Body of pancreas (tissue), 4 donors: Measurements from ENCODE around the gene UBE2U. TPM values are rescaled to one million over a fixed set of nuclear protein-coding genes. Genes with fewer than 3 reads are reported as not detected.
A peak's percentile ranks its signal among the peaks of the same experiment; 100 is the strongest.

ENCODE experiments used
- ATAC-seq: fragments of 150-250 bp; one replicate; pipeline ENCODE4 v1.9.1; 2016
- DNase-seq, 4 donors: peaks; one replicate each; pipeline ENCODE4 v3.0.0-alpha.2; 2019
- H3K27ac ChIP-seq, 4 donors: fragments of 200-600 bp; sonication (generic); 1 replicate in 3 of 4; 2 replicates in 1 of 4; pipeline versions ENCODE4 v1.5.1 to v1.6.1; 2016 to 2019; ENCODE audit warnings: mild to moderate bottlenecking in 1 of 4, mixed read lengths in 1 of 4, moderate library complexity in 1 of 4
- H3K27me3 ChIP-seq, 2 donors: fragments of 200-600 bp; sonication (generic); one replicate each; pipeline ENCODE4 v1.6.0; 2016; ENCODE audit warnings: mild to moderate bottlenecking in 1 of 2
- H3K36me3 ChIP-seq, 2 donors: fragments of 200-600 bp; sonication (generic); replicated peaks in 1 of 2; 2 replicates each; pipeline ENCODE4 v1.5.1; 2016; ENCODE audit warnings: low read depth in 2 of 2; ENCODE audit not compliant: insufficient read depth in 1 of 2
- H3K4me1 ChIP-seq: fragments of 200-600 bp; sonication (generic); one replicate; pipeline ENCODE4 v1.6.0; 2016
- H3K4me3 ChIP-seq, 2 donors: fragments of 200-600 bp; sonication (generic); 1 replicate in 1 of 2; 2 replicates in 1 of 2; pipeline ENCODE4 v1.5.1; 2016 to 2019
- H3K9me3 ChIP-seq, 3 donors: fragments of 200-600 bp; sonication (generic); 1 replicate in 2 of 3; 2 replicates in 1 of 3; pipeline ENCODE4 v1.5.1; 2016
- POLR2A ChIP-seq, 3 donors: fragments of 450-650 bp; IDR thresholded peaks; one replicate each; pipeline ENCODE4 v1.6.1; 2016; ENCODE audit warnings: antibody characterized with exemption in 3 of 3, mild to moderate bottlenecking in 2 of 3
- WGBS, 2 donors: methylation state at CpG; one replicate each; pipeline ENCODE4 v1.1.5; 2017; 5-methylcytosine and 5-hydroxymethylcytosine counted together
- intact Hi-C: fragments of 100-400 bp; cut with DNase I; formaldehyde crosslinking; loops from one replicate; pipeline ENCODE4 v1.15.1; 2023
- total RNA-seq, 2 donors: library from RNA; depleted of rRNA; stranded (reverse); fragments of >200 nt; gene quantifications; one replicate each; pipeline ENCODE4 v1.1.0, GENCODE V29; 2016
- TF ChIP-seq, protein P1 (sequence below), 7 experiments: fragments of 450-650 bp in 4 of 7; fragments of 200-600 bp in 3 of 7; sonication (generic) in 3 of 7; IDR thresholded peaks; one replicate each; pipeline ENCODE4 v1.5.1; 2016 to 2019; ENCODE audit warnings: antibody characterized with exemption in 7 of 7

The UBE2U gene
- total RNA-seq, 2 donors from 2014 or later, result not detected

DNA sequence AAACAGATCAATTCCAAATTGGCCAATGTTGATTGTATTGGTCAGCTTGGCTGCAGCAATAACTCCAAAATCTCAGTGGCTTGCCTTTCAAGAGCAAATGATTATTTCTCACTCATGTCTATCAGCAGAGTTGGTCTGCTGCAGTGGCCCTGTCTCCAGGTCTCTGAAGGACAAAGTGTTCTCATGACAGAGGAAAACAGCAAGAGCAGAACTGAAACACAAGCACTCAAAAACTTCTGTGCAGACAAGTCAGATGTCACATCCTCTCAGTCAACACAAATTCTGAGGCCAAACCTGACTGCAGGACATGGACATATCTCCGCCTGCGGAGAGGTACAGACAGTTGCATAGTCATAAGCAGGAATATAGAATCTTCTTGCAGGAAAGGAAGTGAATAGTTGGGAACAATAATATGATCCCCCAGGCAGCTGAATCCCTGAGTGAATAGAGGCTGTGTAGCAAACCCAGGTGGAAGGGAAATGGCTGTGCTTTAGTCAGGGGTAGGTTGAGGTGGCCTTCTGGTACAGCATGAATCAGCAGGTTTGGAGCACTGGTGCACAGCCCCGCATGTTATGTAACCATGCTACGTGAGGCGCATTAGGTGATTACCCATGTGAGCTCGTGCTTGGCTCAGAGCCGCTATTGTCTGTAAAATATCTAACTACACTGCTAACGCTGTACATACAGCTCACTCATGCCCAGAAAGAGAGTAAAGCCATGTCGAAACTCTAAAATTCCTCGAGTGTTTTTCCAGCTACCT lies 17.1 kb upstream of the UBE2U start:
- intact Hi-C loops, result no loop called here
- no peaks in the 10 kb centered on the region for H3K27me3 ChIP-seq
- TF ChIP-seq, protein P1, sequence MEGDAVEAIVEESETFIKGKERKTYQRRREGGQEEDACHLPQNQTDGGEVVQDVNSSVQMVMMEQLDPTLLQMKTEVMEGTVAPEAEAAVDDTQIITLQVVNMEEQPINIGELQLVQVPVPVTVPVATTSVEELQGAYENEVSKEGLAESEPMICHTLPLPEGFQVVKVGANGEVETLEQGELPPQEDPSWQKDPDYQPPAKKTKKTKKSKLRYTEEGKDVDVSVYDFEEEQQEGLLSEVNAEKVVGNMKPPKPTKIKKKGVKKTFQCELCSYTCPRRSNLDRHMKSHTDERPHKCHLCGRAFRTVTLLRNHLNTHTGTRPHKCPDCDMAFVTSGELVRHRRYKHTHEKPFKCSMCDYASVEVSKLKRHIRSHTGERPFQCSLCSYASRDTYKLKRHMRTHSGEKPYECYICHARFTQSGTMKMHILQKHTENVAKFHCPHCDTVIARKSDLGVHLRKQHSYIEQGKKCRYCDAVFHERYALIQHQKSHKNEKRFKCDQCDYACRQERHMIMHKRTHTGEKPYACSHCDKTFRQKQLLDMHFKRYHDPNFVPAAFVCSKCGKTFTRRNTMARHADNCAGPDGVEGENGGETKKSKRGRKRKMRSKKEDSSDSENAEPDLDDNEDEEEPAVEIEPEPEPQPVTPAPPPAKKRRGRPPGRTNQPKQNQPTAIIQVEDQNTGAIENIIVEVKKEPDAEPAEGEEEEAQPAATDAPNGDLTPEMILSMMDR (IDR thresholded peaks at IDR 0.05), result no peak
- TF ChIP-seq POLR2A (IDR thresholded peaks at IDR 0.05), result peak in 1 of 3 donors; percentile 17
- H3K9me3 ChIP-seq, result no peaks in the 10 kb centered on the region
- WGBS, 2 donors, result 27 to 41% methylated on average over 10 of the region's 10 CpGs
- ATAC-seq (peak; percentile 98), DNase-seq (peak; percentile 88 to 98 (median 94))
- peak overlapping the region; percentile 30 to 79 (median 75) for H3K27ac ChIP-seq
- H3K4me3 ChIP-seq, result no peak overlapping the region
- peaks cover 20% of the 10 kb centered on the region for H3K4me1 ChIP-seq
- no peaks in the 10 kb centered on the region for H3K36me3 ChIP-seq

DNA sequence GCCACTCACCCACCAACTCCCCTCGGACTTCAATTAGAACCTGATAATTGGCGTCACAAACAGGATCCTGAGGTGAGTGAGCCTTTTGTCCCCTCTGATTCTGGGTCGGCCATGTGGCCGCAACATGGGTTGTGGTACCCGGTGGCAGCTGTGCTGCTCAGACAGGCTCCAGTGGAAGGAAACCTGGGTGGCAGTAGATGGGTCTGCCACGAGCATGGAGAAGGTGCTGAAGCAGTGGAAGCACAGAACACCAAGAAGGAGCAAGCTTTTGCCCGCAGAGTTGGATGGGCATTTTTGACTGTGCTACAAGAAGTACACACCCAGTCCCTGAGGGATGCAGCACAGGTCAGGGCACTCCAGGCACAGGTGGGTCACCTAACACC lies 16.5 kb upstream of the UBE2U start:
- Histone ChIP-seq H3K4me3 (no peak overlapping the region), H3K36me3 (no peaks in the 10 kb centered on the region), H3K4me1 (peaks cover 20% of the 10 kb centered on the region), H3K9me3 (no peaks in the 10 kb centered on the region), H3K27me3 (no peaks in the 10 kb centered on the region), H3K27ac (peak overlapping the region; percentile 30 to 79 (median 75))
- DNase-seq, result no peak
- 49 to 51% methylated on average over 7 of the region's 7 CpGs for WGBS, 2 donors
- no peak for TF ChIP-seq POLR2A (IDR thresholded peaks at IDR 0.05)
- TF ChIP-seq, protein P1 (IDR thresholded peaks at IDR 0.05), result no peak
- ATAC-seq, result peak; percentile 11
- intact Hi-C loops, result no loop called here

DNA sequence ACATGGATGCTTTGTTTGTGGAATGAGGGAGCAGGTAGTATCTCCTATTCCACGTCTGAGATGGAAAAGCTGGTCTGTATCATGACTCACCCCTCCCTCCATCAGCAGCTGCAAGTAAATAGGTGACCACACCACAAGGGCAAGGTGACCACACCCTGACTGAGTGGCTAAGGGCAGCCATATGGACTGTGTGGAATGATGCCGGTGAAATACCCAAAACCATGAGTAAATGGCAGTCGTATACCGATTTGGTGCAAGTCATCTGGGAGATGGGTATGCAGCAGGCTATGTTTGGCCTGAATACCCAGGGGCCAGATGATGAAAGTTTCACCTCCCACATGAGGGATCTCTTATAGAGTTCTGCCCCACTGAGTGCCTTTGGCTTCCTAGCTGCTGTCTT lies 15.8 kb upstream of the UBE2U start:
- WGBS, 2 donors, result 73 to 93% methylated on average over 4 of the region's 4 CpGs
- Histone ChIP-seq H3K9me3 (no peaks in the 10 kb centered on the region), H3K4me1 (peaks cover 20% of the 10 kb centered on the region), H3K4me3 (no peak overlapping the region), H3K27ac (no peak overlapping the region), H3K27me3 (no peaks in the 10 kb centered on the region), H3K36me3 (no peaks in the 10 kb centered on the region)
- DNase-seq (peak in 1 of 4 donors; percentile 23), ATAC-seq (no peak)
- intact Hi-C loops, result no loop called here
- TF ChIP-seq POLR2A (IDR thresholded peaks at IDR 0.05), result no peak
- TF ChIP-seq, protein P1 (IDR thresholded peaks at IDR 0.05), result no peak

DNA sequence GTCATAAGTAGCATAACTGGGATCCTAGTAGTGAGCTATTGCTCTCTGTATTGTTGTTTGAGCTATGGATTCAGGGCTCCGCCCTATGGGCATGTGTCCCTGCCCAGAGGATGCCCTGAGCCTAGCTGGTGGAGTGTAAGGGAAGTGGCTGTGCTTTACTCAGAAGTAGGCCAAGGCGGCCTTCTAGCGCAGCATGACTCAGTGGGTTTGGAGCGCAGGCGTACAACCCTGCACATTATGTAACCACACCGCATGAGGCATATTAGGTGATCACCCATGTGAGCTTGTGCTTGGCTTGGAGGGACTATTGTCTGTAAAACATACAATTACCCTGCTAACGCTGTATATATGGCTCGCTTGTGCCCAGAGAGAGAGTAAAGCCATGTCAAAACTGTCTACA lies 11.1 kb upstream of the UBE2U start:
- Histone ChIP-seq H3K4me1 (peaks cover 3% of the 10 kb centered on the region), H3K4me3 (no peak overlapping the region), H3K36me3 (no peaks in the 10 kb centered on the region), H3K9me3 (no peaks in the 10 kb centered on the region), H3K27ac (no peak overlapping the region), H3K27me3 (no peaks in the 10 kb centered on the region)
- intact Hi-C loops, result no loop called here
- WGBS, 2 donors, result 94 to 97% methylated on average over 8 of the region's 8 CpGs
- TF ChIP-seq, protein P1 (IDR thresholded peaks at IDR 0.05), result no peak
- no peak for TF ChIP-seq POLR2A (IDR thresholded peaks at IDR 0.05)
- no peak for DNase-seq
- no peak for ATAC-seq
